PC-9 (cell line): ENCODE measurements around the gene CNTFR.

ENCODE experiments used
- CTCF ChIP-seq: fragments of 200-600 bp; sonication (generic); conservative IDR thresholded peaks from 2 replicates; pipeline ENCODE4 v1.6.1; 2017; ENCODE audit warnings: mixed run types, antibody characterized with exemption, mild to moderate bottlenecking, moderate library complexity
- EZH2 ChIP-seq: fragments of 200-600 bp; sonication (generic); IDR thresholded peaks from 2 replicates; pipeline ENCODE4 v1.8.0; 2017; ENCODE audit warnings: antibody characterized with exemption, low read depth

GRCh38 chr9:34520096-34520495, 69.4 kb downstream of the CNTFR start:
- TF ChIP-seq CTCF, result no peak
- TF ChIP-seq EZH2, result no peak
